Activated CD4-positive, alpha-beta T cell treated with anti-CD3 and anti-CD28 coated beads, Interleukin-2, amount 10 ng/mL, durations not matched to agents 24 days and 14 days (primary cell): ENCODE results near the gene ABCA9. TPM values are rescaled to one million over a fixed set of nuclear protein-coding genes. Genes with fewer than 3 reads are reported as not detected.
"Not testable (repeated sequence)": the region's sequence is repeated elsewhere in the genome, so short reads cannot be mapped to it uniquely, and the experiment has no call there.

Experiments used
- DNase-seq: peaks from one replicate; pipeline ENCODE4 v3.0.0; 2022
- H3K27ac Mint-ChIP-seq: one replicate; pipeline ENCODE4 v1.8.0; 2022; ENCODE audit warnings: mild to moderate bottlenecking, mixed read lengths
- H3K27me3 Mint-ChIP-seq: one replicate; pipeline ENCODE4 v1.8.0; 2022; ENCODE audit warnings: mixed read lengths
- H3K36me3 Mint-ChIP-seq: one replicate; pipeline ENCODE4 v1.8.0; 2022; ENCODE audit warnings: low read depth, mild to moderate bottlenecking, mixed read lengths
- H3K4me1 Mint-ChIP-seq: one replicate; pipeline ENCODE4 v1.8.0; 2021; ENCODE audit warnings: mixed read lengths
- H3K4me3 Mint-ChIP-seq: one replicate; pipeline ENCODE4 v1.8.0; 2022; ENCODE audit warnings: mild to moderate bottlenecking, moderate library complexity, mixed read lengths
- H3K9me3 Mint-ChIP-seq: one replicate; pipeline ENCODE4 v1.8.0; 2021; ENCODE audit warnings: mixed read lengths
- intact Hi-C: fragments of 100-400 bp; cut with micrococcal nuclease; formaldehyde crosslinking; loops from one replicate; pipeline ENCODE4 v1.15.1; 2023
- total RNA-seq: library from RNA; stranded (reverse); gene quantifications from 2 replicates; pipeline ENCODE4 v1.2.3, GENCODE V29; 2022

The ABCA9 gene
- total RNA-seq, 1 donor from 2014 or later: 0.07 TPM

DNA sequence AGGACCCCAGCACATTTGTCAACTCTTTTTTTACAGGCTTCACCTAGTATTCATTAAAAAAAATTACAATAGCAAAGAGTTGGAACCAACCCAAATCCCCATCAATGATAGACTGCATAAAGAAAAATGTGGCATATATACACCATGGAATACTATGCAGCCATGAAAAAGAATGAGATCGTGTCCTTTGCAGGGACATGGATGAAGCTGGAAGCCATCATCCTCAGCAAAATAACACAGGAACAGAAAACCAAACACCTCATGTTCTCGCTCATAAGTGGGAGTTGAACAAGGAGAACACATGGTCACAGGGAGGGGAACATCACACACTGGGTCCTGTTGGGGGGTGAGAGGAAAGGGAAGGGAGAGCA is 116.9 kb downstream of the ABCA9 start:
- H3K4me1 Mint-ChIP-seq, H3K27me3 Mint-ChIP-seq, H3K36me3 Mint-ChIP-seq, H3K9me3 Mint-ChIP-seq, H3K4me3 Mint-ChIP-seq, intact Hi-C loops, H3K27ac Mint-ChIP-seq, DNase-seq: not testable (repeated sequence)

DNA sequence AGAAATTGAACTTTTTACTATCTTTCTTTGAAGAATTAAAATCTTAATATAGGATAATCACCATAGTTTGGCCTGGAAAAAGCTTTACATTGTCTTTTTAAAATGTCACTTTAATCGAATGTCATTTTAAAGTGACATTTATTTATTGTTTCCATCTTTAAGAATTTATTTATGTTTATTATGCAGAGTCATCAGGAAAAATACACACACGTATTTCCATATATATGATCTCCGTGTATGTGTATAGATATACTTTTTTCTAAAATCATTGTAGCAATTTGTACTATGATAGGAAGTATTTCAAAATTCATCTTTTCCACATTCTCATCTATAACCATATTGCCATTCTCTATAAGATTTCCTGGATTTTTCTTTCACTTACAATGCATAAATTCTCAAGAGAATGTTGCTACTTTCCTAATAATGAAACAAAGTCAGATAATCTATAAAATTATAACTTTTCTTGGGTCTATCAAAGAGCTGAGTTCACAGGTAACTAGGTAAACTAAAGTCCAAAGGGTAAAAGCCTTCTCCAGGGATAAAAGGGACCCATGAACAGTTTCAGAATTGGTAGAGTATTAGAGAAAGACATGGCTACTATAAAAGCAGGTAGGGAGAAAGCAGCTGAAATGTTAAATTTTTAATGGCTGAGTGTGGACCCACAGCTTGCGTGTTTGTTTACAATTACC is 117.5 kb downstream of the ABCA9 start:
- H3K36me3 Mint-ChIP-seq: no peaks in the 10 kb centered on the region
- H3K4me3 Mint-ChIP-seq: no peak overlapping the region
- H3K4me1 Mint-ChIP-seq: no peaks in the 10 kb centered on the region
- H3K27ac Mint-ChIP-seq: no peak overlapping the region
- no peaks in the 10 kb centered on the region for H3K9me3 Mint-ChIP-seq
- DNase-seq: no peak
- intact Hi-C loops: no loop called here
- no peaks in the 10 kb centered on the region for H3K27me3 Mint-ChIP-seq

DNA sequence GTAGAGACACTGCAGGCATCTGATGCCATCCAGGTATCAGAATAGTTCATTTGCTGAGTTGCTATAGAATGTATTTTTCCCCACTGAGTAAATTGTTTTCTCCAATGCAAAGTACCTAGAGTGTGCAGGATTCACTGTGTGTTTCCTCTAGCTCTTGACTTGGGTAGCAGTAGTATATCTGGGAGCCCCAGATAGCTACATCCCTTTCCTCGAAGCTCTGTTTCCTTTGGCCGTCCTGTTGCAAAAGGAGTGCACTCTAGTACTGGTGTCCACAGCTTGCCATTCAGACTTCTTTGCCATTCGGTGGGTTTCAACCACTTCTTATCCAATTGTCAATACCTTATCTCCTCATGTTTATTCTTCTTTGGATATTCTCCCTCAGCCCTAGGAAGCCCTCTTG is 118.3 kb downstream of the ABCA9 start:
- DNase-seq: no peak
- Mint-ChIP-seq H3K27ac (no peak overlapping the region), H3K4me3 (no peak overlapping the region), H3K27me3 (no peaks in the 10 kb centered on the region), H3K36me3 (no peaks in the 10 kb centered on the region), H3K9me3 (no peaks in the 10 kb centered on the region), H3K4me1 (no peaks in the 10 kb centered on the region)
- intact Hi-C loops: no loop called here

DNA sequence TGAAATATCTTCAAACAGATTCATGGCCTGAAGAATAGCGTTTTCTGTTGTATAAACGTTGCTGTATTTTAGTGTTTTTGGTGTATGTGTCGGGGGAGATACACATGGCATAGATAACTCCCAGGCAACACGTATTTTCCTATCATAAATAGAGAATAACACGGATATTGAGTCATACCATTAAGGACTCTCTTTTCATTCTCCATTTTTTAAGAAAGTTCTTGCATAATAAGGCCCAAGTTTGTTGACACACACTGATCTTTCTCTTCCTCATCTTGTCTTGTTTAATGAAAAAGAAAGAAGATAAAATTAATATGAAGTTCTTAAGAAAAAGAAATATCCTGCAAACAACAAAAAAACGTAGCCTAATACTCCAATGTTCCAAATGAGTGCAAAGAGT is 119.0 kb downstream of the ABCA9 start:
- no peaks in the 10 kb centered on the region for H3K4me1 Mint-ChIP-seq
- H3K27me3 Mint-ChIP-seq: no peaks in the 10 kb centered on the region
- intact Hi-C loops: no loop called here
- no peak overlapping the region for H3K4me3 Mint-ChIP-seq
- no peaks in the 10 kb centered on the region for H3K36me3 Mint-ChIP-seq
- no peak overlapping the region for H3K27ac Mint-ChIP-seq
- H3K9me3 Mint-ChIP-seq: no peaks in the 10 kb centered on the region
- DNase-seq: no peak

DNA sequence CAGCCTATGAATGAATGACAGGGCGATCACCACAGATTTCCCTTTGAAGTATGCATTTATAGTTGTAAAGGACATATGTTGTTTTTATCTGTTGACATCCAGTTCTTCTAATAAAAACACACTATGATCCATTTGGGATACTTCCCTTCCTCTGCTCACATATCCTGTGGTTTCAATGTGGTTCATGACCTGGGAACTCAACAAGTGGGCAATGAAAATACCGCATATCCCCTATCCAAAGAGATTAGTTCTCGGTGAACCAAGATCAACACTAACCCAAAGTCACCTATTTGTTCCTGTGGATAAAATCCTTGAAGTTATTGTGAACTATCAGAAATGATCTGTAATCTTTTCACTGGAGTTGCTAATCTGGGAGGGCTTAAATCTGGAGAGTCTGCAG is 121.5 kb downstream of the ABCA9 start:
- Mint-ChIP-seq H3K27ac (no peak overlapping the region), H3K4me3 (no peak overlapping the region), H3K36me3 (no peaks in the 10 kb centered on the region), H3K4me1 (no peaks in the 10 kb centered on the region), H3K27me3 (no peaks in the 10 kb centered on the region), H3K9me3 (no peaks in the 10 kb centered on the region)
- intact Hi-C loops: no loop called here
- DNase-seq: no peak

DNA sequence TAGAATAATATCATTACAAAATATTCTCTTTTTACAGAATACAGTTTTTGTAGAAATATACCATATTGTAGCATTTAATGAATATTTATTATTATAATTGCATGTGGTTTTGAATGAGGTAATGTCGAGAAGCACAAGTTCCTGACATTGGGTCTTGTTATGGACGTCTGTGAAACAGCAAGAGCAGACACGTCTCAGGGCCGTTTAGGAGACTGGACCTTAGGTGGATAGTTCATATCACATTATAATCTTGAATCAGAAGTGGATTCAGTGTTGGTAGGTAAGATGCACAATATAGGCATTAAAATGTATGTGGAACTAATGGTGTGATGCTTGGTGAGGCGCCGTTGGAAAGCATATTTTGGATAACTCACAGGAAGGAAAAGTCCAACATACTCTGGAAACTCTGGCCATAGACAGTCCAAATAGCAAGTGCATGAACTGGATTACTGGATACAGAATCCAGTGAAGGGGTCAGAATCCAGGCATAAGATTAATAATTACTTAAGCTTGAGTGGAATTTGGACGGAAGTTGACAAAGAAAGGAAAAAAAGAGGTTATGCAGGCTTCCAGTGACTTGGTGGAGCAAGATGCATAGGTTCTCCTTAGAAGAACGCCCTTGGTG is 122.7 kb downstream of the ABCA9 start:
- intact Hi-C loops: no loop called here
- H3K4me3 Mint-ChIP-seq: no peak overlapping the region
- H3K4me1 Mint-ChIP-seq: no peaks in the 10 kb centered on the region
- no peak overlapping the region for H3K27ac Mint-ChIP-seq
- H3K9me3 Mint-ChIP-seq: no peaks in the 10 kb centered on the region
- no peak for DNase-seq
- no peaks in the 10 kb centered on the region for H3K27me3 Mint-ChIP-seq
- H3K36me3 Mint-ChIP-seq: no peaks in the 10 kb centered on the region

DNA sequence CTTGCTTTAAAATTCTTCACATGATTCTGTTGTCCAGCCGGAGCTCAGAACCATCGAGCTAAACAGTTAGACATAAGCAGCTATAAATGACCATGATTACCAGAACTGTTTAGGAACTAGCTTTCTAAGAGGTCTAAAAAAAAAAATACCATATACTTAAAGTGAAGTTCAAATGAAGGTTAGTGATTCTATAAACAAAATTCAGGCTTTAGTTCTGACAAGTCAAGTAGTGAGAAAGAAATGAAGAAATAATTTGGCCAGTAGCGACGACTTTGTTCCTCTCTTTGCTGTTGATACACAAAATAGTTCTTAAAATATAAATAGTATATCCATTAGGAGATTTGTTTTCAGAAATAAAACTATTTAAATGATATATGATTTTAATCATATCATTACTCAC is 133.2 kb downstream of the ABCA9 start:
- H3K9me3 Mint-ChIP-seq: no peaks in the 10 kb centered on the region
- H3K27ac Mint-ChIP-seq: no peak overlapping the region
- DNase-seq: no peak
- no peaks in the 10 kb centered on the region for H3K27me3 Mint-ChIP-seq
- H3K36me3 Mint-ChIP-seq: no peaks in the 10 kb centered on the region
- no peaks in the 10 kb centered on the region for H3K4me1 Mint-ChIP-seq
- no peak overlapping the region for H3K4me3 Mint-ChIP-seq
- intact Hi-C loops: no loop called here

DNA sequence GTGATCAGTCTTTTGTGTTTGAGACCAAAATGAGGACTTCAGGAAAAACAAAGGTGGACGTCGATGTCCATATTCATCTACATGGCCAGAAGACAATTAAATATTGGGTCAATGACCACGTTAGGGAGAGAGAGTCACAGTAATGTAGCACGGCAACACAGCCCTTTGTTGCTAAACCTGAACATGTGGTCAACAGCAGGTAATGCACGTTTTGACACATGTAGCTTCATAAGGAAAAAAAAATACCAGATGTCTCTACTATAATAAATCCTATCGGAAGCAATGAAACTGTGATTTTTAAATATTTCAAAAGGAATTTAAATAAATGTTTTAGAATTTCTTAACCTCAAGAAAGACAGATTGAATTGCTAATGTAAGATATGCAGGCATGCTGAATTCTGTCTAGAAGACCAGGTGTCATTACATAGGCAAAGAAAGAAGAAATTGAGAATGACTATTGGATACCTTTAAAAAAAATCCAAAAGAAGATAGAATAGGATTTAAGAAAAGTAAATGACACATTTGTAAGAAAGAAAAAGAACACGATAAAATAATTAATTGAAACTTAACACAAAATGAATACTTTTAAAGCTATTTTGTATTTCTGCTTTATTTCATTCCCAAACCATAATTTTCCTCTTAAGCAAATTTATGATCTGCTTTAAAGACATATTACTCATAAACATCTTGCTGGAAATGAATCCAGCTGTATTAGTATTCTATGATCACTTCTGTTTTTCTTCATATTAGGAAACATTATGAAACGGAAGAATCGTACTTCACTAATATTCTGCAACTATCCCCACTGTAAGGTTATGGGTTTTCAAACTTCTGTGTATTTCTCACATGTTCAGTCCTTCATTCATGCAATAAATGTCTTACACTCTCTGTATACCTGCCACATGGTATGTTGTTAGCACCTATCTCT is 135.7 kb downstream of the ABCA9 start:
- H3K27ac Mint-ChIP-seq: no peak overlapping the region
- intact Hi-C loops: no loop called here
- DNase-seq: no peak
- H3K27me3 Mint-ChIP-seq: no peaks in the 10 kb centered on the region
- no peak overlapping the region for H3K4me3 Mint-ChIP-seq
- H3K36me3 Mint-ChIP-seq: no peaks in the 10 kb centered on the region
- H3K4me1 Mint-ChIP-seq: no peaks in the 10 kb centered on the region
- peaks cover under 1% of the 10 kb centered on the region for H3K9me3 Mint-ChIP-seq

Other genes with a start within 250 kb of the ABCA9 start
- not detected in 2 replicates for gene ABCA8, start 105.5 kb downstream of the ABCA9 start, total RNA-seq
- not detected in 2 replicates for gene ABCA6, start 81.0 kb upstream of the ABCA9 start, total RNA-seq
- 0.24 and 0.37 TPM in 2 replicates for gene ABCA10, start 167.9 kb upstream of the ABCA9 start, total RNA-seq